ENCODE measurements around the gene NDUFA6.
A peak's percentile ranks its signal among the peaks of the same experiment; 100 is the strongest.

The NDUFA6 gene

DNA sequence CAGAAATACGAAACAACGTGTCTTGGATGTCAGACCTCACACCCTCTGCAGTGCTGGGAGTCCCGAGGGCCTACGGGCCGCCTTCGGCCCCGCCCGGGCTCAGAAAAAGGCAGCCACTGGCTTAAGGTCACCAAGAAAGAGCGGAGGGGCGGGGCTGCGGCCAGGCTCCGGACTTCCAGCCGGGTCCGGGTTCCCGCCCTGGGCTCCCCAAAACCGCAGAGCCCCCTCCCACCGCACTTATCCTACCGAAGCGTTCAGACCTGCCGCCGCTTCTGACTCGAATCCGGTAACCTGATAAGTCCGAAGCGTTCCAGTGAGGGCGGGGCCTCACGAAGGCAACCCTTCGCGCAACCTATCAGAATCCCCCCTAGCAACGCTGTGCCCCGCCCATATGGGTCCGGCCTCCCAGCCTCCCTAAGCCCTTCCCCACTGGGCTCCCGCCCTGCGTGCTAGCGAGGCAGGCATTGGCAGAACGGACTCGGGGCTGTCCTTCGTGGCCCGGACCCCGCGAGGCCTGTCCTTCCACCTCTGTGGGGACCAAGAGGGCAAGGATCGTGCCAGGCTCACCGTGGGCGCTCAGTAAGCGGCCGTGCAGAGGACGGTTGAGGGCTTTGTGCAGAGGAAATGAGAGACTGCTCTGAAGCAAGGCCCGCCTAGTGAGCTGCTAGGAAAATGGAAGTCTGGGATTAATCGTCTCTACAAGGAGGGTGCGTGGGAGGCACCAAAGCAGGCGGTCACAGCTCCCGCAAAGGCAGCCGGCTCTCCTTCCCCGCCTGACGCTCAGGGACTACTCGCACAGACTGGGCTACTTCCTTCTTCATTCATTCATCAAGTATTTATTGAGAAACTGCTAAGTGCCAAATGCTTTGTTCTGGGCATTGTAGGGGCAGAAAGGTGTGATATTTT lies 19.8 kb downstream of the NDUFA6 start, which contains the start of gene NAGA:
Gene NAGA, minus strand, starts transcription at position 296 of the 906 bp plus-strand sequence. CDS start 515 bp downstream, outside the sequence.
- peak; percentile 96 for DNase-seq (ENCODE audit: low spot score)

DNA sequence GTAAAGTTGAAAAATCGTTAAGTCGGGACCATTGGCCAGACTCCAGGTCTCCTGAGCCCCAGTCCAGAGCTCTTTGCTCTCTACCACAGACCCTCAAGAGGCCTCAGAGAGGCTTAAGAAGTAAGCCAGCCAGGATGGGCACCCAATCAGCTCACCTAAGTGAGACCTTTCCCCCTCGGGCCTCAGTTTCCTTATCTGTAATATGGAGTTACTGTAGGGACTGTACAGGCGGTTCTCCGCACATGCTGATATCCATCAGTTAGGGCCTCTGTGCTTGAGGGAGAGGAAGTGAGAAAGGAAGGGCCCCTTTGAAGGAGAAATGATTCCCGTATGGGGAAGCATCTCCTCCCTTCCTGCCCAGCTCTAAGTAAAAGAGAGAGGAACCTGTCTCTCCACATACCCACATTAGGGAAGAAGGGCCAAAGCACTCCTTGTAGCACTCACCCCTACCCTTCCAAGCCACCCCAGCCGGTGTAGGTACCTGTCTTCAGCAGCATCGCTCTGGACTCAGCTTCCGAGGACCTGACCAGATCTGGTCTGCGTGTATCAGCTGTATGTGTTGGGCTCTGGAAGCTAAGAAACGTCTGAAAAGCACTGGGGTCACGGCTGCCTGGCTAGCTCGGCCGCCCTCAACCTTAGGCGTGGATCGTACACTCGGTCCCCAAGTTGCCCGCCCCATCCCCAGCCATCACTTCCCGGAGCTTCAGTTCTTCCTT lies 20.6 kb downstream of the NDUFA6 start:
- DNase-seq (ENCODE audit: low spot score), result no peak

DNA sequence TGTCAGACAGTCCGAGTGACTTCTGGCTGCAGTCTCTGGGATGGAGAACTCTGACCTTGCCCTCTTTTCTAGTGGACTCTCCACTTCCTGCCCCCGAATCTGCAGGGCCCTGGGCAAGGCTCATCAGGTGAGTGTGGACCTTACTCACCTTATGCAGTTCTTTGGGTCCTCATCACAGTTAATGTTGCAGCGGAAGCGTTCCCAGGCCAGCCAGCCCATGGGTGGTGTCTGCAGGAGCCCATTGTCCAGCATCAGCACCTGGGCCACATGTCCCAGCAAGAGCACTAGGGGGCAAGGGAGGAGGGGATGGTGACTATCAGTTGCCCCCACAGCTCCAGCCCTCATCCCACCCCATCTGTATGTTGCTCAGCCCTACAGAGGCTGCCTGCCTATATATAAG lies 22.3 kb downstream of the NDUFA6 start:
- DNase-seq (ENCODE audit: low spot score), result no peak

DNA sequence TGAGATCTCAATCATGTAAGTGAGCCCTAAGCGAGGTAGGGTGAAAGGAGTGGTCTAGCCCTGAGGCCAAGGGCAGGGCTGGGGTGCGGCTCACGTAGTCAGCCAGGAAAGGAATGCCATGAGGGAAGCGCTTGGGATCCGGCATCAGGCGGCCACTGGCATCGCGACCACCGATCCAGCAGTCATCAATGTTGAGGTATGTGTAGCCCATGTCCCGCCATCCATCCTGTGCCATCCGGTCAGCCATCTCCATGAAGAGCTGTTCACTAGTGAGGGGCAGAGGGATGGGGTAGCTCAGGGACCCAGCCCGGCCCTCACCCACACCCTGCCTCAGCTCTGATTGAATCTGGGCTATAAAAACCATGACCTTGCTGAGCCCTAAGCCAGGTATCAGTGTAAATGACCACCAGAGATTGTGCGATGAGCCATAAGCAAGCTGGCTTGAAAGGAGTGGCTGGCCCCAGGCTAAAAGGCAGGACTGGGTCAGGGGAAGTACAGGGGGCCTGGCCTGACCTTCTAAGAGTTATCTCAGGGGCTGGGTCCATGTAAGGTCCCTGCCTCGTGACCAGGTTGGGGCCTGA lies 22.8 kb downstream of the NDUFA6 start:
- no peak for DNase-seq (ENCODE audit: low spot score)

DNA sequence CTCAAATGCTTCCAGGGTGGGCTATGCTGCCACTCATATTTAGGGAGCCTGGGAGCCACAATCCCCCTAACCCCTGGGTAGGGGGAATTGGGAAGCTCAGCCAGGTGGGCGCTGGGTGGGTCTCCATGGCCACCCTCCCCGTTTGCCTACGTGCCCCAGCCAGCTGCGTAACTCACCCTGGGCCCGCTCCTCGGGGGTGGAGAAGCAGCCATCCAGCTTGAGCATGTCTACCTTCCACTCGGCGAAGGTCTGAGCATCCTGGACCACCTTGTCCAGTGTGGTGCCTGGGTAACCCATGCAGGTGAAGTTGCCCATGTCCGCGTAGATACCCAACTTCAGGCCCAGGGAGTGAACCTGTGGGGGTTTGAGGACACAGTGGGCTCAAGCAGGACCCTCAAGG lies 23.6 kb downstream of the NDUFA6 start:
- DNase-seq (ENCODE audit: low spot score), result peak; percentile 23

DNA sequence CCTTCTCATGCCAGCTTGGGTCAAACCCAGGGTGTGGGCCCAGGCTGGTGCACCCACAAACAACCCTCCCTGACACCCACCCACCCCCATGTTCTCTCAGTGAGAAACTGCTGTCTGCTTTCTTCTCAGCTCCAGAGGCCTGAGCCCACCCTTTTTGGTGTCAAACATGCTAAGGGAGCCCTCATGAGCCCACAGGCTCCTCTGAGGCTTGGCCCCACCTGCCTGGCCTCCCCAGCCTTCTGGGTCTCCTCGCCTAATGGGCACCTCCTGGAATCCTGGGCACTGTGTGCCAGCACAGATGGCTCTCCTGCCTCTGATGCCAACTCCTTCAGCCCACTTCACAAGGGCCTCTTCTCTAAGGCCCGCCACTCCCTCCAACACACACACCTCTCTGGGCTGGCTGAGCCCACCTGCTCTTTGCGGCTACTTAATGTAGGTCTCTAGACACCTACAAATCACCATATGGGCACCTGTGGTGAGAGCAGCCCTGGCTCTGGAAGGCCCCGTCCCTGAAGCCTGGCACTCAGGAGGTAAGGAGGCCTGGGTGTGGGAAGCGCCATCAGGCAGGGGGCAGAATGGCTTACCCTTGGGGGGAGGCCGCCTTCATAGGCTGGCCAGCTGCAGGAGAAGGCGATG lies 24.3 kb downstream of the NDUFA6 start:
- DNase-seq (ENCODE audit: low spot score), result peak; percentile 17

DNA sequence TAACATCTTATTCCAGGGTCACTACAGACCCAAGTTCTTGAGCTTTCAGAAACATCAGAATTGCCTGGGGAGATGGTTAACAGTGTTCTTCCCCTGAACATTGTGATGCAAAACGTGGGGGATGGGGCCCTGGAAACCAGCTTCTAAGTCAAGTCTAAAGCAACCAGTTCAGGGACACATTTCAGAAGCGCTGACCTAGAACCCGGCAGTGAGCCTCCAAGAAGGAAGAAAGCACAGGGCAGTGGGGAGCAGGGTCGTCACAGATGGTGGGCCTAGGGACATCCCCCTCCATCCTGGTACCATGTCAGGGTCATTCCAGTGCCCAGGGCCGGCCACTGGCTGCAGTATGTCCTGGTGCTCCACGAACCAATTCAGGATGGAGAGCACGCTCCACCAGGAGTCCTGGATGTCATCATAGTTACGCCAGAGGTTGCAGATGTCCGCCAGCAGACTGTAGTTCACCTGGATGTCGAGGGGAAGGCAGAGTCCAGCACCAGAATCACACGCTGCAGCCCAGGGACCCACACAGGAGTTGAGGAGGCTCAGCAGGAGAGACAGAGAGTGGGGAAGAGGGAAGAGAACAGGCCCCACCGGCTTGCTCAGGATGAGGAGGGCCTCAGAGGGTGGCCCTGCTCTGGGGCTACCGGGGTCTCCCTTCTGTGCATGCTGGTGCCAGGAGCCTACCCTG lies 25.0 kb downstream of the NDUFA6 start:
- peak; percentile 23 for DNase-seq (ENCODE audit: low spot score)

DNA sequence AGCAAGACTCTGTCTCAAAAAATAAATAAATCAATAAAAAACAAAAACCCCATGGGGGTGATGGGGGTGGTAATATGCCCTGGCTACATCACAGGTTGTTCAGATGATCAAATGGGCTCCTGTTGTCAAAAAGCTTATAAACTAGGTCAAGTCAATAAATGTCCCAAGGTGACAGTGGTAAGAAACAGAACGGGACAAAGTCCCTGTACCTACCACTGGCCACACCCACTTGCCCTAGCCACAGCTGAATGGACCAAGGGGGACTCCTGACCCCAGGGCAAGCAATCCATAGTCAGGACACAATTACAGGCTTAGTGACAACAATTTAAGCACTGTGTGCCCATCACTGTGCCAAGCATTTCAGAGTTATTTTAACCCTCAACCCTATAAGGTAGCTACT lies 25.9 kb downstream of the NDUFA6 start:
- DNase-seq (ENCODE audit: low spot score), result peak; percentile 19

DNA sequence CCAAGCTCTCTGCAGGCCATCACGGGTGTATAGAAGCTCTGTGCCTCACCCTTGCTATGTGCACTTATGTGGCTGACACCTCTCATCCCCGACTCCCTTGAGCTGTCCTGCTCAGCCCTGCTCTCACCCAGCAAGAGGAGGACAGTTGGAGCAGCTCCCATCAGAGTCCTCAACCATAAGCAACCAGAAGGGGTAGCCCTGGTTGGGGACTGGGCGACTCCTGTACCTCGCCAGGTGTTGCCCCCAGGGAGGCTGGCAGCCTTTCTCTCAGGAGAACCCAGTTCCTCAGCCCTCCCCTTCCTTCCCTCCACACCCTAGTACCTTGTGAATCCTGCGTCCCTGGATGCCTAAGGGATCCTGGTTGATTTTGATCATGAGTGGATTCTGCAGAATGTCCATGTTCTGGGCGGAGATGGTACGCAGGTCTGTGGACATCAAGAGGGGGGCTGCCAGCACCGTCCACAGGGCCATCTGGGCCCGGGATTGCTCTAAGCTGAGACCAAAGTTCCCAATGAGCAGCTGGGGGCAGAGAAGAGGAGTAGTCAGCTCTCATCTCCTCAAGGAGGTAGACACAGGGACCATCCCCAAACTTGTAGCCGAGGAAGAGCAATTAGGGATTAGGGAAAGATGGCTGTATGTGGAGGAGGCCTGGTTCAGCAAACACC lies 27.9 kb downstream of the NDUFA6 start:
- DNase-seq (ENCODE audit: low spot score), result peak; percentile 20

DNA sequence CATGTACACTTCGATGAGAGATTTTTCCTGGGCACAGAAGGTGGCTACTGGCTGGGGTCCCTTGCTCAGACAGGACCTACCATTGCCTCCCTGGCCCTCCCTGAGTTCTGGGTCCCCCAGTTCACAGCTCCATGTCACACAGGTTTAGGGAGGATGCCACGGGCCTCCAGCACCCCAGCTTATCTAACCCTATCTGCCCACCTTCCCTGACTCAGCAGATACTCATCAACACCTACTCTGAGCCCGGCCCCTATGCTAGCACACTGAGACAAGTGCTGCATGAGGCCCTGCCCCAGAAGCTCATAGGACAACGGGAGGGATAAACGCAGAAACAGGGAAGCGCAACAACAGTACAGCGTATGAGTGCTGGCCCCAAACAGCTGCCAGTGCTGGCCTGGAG lies 29.5 kb downstream of the NDUFA6 start:
- peak; percentile 20 for DNase-seq (ENCODE audit: low spot score)

DNA sequence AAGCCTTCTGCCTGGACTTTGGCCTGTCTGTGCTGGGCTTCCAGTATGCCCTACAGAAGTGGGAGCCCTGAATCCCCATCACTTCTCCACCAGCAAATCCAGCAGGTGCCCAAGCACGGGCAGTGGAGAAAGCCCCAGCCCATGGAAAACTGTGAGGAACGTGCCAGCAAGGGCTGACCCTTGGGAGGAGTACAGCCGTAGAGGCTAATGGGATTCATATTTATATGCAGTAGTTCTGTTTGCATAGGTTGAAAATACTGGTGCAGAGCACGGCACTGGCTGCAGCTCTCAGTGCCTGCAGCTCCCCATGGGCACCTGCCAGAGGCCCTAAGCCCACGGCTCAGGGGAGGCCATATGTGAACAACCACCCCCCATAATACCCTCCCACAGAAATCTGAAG lies 30.1 kb downstream of the NDUFA6 start:
- DNase-seq (ENCODE audit: low spot score), result no peak

DNA sequence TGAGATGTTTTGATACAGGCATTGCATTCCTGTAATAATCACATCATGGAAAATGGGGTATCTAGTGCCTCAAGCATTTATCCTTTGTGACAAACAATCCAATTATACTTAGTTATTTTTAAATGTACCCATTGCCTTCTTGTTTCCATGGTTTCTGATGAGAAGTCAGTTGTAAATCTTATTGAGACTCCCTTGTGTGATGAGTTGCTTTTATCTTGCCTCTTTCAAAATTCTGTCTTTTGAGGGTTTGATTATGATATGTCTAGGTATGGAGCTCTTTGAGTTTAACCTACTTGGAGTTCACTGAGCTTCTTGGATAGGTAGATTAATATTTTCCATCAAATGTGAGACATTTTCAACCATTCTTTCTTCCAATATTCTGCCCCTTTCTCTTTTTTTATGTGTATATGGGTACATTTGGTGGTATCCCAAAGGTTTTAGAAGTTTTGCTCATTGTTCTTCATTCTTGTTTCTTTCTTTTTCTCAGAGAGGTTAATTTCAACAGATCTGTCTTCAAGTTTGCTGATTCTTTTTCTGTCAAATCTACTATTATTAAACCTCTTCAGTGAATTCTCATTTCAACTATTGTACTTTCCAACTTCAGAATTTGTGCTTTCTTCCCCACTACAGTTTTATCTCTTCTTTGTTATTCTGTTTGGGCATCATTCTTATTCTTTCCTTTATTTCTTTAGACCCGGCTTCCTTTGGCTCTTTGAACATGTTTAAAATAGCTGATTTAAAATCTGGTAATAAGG lies 33.6 kb downstream of the NDUFA6 start:
- DNase-seq (ENCODE audit: low spot score), result no peak

DNA sequence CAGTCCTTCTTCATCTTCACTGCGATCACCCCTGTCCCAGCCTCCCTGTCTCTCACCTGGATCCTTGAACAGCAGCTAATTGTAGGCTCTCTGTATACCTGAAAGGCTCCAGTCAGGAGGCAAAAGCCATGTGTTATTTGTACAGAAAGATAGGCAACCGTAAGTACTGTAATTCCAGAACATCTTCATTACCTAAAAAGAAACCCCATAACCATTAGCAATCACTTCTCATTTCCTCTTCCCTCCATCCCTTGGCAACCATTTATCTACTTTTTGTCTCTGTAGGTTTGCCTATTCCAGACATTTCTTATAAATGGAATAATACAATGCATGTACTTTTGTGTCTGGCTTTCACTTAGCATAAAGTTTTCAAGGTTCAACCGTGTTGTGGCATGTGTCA lies 37.8 kb downstream of the NDUFA6 start:
- DNase-seq (ENCODE audit: low spot score), result no peak

DNA sequence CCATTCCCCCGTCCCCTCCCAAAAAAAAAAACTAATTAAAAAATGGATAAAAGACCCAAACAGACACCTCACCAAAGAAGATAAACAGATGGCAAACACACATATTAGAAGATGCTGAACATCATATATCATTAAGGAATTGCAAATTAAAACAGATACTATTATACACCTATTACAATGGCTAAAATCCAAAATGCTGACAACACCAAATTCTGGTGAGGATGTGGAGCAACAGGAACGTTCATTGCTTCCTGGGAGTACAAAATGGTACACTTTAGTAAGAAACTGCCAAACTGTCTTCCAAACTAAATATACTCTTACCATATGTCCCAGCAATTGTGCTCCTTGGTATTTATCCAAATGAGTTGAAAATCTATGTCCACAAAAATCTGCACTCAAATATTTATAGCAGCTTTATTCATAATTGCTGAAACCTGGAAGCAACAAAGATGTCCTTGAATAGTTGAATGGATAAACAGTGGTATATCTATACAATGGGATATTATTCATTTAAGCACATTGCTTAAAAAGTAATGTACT lies 39.9 kb downstream of the NDUFA6 start:
- no peak for DNase-seq (ENCODE audit: low spot score)

DNA sequence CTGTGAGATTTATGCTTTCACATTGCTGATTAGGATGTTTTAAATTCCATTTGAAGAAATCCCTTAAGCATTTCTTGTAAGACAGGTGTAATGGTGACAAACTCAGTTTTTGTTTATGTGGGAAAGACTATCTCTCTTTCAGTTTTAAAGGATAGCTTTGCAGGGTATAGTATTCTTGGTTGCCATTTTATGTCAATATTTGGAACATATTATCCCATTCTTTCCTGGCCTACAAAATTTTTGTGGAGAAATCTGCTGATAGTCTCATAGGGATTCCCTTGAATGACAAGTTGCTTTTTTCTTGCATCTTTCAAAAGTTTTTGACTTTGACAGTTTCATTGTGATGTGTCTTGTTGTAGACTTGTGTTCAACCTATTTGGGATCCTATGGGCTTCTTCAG lies 48.8 kb downstream of the NDUFA6 start:
- no peak for DNase-seq (ENCODE audit: low spot score)

DNA sequence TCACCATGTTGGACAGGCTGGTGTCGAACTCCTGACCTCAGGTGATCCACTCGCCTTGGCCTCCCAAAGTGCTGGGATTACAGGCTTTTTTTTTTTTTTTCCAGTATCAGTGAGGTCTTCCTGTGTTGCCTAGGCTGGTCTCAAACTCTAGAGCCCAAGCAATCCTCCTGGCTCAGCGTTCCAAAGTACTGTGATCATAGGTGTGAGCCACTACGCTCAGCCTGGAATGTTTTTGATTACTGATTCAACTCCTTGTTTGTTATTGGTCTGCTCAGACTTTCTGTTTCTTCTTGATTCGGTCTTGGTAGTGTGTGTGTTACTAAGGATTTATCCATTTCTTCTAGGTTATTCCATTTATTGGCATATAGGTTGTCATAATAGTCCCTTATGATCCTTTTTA lies 51.3 kb downstream of the NDUFA6 start:
- no peak for DNase-seq (ENCODE audit: low spot score)

All from ecto neural progenitor cell (in vitro differentiated cells).